ENCODE measurements around the gene LRIG2. TPM values are rescaled to one million over a fixed set of nuclear protein-coding genes. Genes with fewer than 3 reads are reported as not detected.

LRIG2 gene
- total RNA-seq, 6 experiments from 2014 or later, result 3.4 to 7.2 (median 5.0) TPM

DNA sequence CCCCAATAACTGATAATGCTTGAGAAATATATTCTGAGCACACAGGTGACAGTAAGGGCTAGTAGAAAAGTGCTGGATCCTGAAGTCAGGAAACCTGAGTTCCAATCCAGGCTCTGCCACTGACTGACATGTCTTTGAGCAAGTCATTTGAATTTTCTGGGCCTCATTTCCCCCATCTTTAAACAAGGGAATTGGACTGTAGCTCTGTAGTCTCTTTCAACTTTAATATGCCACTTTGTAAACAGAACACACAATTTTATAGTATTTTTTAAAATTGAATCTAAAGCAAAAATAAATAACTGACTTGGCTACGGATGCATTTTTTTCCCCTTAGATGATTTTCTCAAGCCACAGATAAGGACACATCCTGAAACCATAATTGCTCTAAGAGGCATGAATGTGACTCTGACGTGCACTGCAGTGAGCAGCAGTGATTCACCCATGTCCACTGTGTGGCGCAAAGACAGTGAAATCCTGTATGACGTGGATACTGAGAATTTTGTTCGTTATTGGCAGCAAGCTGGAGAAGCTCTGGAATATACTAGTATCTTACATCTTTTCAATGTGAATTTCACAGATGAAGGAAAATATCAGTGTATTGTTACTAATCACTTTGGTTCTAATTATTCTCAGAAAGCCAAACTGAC, 37.0 kb downstream of the LRIG2 start:
- Histone ChIP-seq H3K27me3 (no peaks in the 10 kb centered on the region), H3K4me3 (no peak overlapping the region), H3K4me1 (no peaks in the 10 kb centered on the region), H3K36me3 (peaks cover 3 to 87% (median 33%) of the 10 kb centered on the region in 4 donors), H3K27ac (peak overlapping the region in 1 of 3 donors; percentile 19), H3K9me3 (no peaks in the 10 kb centered on the region)
- ATAC-seq (peak; percentile 61 to 90 (median 81)), DNase-seq (no peak)
- WGBS (ENCODE audit: insufficient coverage, low coverage, low lambda C conversion rate, missing lambda C conversion rate), result 55% methylated on average over 5 of the region's 5 CpGs
- intact Hi-C loops (cut with DNase I), result no loop called here
- TF ChIP-seq, protein P1, sequence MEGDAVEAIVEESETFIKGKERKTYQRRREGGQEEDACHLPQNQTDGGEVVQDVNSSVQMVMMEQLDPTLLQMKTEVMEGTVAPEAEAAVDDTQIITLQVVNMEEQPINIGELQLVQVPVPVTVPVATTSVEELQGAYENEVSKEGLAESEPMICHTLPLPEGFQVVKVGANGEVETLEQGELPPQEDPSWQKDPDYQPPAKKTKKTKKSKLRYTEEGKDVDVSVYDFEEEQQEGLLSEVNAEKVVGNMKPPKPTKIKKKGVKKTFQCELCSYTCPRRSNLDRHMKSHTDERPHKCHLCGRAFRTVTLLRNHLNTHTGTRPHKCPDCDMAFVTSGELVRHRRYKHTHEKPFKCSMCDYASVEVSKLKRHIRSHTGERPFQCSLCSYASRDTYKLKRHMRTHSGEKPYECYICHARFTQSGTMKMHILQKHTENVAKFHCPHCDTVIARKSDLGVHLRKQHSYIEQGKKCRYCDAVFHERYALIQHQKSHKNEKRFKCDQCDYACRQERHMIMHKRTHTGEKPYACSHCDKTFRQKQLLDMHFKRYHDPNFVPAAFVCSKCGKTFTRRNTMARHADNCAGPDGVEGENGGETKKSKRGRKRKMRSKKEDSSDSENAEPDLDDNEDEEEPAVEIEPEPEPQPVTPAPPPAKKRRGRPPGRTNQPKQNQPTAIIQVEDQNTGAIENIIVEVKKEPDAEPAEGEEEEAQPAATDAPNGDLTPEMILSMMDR (IDR thresholded peaks at IDR 0.05), result peak in 3 of 4 donors; percentile 25 to 28 (median 26)
- no peak for TF ChIP-seq POLR2A (IDR thresholded peaks at IDR 0.05)

DNA sequence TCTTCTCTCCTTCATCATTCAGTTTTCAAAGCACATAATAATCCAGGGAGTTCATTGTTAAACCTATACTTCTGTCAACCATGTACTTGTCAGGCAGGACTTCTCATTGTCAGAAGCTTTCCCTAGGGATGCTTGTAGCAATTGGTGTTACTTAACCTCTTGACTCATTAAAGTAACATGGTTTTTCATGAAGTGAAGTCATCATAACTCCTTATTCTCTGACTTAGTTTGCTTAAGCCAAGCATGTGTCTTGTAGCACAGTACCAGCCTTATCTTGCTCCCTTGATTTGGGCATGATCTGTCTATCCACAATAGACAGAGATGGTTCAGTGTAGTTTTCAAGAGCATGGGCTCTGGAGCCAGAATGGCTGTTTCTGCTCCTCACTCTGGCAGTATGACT, 45.3 kb downstream of the LRIG2 start:
- no peak for ATAC-seq
- Histone ChIP-seq H3K27me3 (no peaks in the 10 kb centered on the region), H3K4me3 (no peak overlapping the region), H3K9me3 (no peaks in the 10 kb centered on the region), H3K36me3 (peaks cover 11 to 79% (median 43%) of the 10 kb centered on the region in 4 donors), H3K27ac (no peak overlapping the region), H3K4me1 (no peaks in the 10 kb centered on the region)
- no peak for DNase-seq
- TF ChIP-seq POLR2A (IDR thresholded peaks at IDR 0.05), result no peak
- TF ChIP-seq, protein P1 (IDR thresholded peaks at IDR 0.05), result no peak
- intact Hi-C loops (cut with DNase I), result no loop called here

DNA sequence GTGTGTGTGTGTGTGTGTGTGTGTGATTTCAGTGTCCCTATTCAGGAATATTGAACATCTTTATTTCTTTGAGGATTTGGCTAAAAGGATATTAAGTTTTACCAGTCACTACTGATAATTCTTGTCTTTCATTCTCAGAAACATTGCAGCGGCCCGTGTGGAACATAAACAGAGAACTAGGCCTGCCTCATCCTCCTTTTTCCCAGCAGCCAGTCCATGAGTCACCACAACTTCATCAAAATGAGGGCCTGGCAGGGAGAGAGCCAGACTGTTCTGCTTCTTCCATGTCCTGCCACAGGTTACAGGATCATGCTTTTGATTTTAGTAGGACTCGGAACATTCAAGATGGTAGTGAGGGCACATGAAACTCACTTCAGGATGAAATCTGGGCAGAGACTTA, 50.7 kb downstream of the LRIG2 start:
- 77% methylated on average over 3 of the region's 3 CpGs for WGBS (ENCODE audit: insufficient coverage, low coverage, low lambda C conversion rate, missing lambda C conversion rate)
- Histone ChIP-seq H3K9me3 (no peaks in the 10 kb centered on the region), H3K4me3 (no peak overlapping the region), H3K36me3 (peaks cover 0 to 47% (median 25%) of the 10 kb centered on the region in 4 donors), H3K4me1 (peaks cover 0 to 27% (median 0%) of the 10 kb centered on the region in 4 donors), H3K27ac (no peak overlapping the region), H3K27me3 (no peaks in the 10 kb centered on the region)
- no peak for ATAC-seq
- no peak for DNase-seq
- intact Hi-C loops (cut with DNase I), result no loop called here
- no peak for TF ChIP-seq POLR2A (IDR thresholded peaks at IDR 0.05)
- TF ChIP-seq, protein P1 (IDR thresholded peaks at IDR 0.05), result no peak

DNA sequence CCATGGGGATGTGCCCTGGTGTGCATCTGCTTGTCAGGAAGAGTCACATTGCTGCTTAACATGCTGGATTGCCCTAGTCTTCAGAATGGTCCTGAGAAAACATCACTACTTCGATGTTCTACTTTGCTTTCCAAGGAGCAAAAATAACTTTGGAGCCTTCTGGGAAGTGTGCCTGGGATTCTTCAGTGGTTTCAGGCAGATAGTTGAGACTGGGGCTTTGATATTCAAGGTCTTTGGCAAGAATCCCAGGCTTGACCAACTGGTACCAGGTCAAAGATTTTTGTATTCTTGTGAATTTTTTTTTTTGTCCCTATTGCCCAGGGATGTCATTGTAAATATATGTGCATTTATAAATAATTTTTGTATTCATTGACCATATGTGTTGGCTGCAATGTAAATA, 51.4 kb downstream of the LRIG2 start:
- Histone ChIP-seq H3K27me3 (no peaks in the 10 kb centered on the region), H3K4me3 (no peak overlapping the region), H3K9me3 (no peaks in the 10 kb centered on the region), H3K4me1 (peaks cover 0 to 27% (median 0%) of the 10 kb centered on the region in 4 donors), H3K27ac (no peak overlapping the region), H3K36me3 (peaks cover 0 to 41% (median 20%) of the 10 kb centered on the region in 4 donors)
- no peak for TF ChIP-seq POLR2A (IDR thresholded peaks at IDR 0.05)
- TF ChIP-seq, protein P1 (IDR thresholded peaks at IDR 0.05), result no peak
- intact Hi-C loops (cut with DNase I), result no loop called here
- DNase-seq (no peak), ATAC-seq (no peak)
- WGBS (ENCODE audit: insufficient coverage, low coverage, low lambda C conversion rate, missing lambda C conversion rate), result 33% methylated on average over 1 of the region's 1 CpG

Measured in right lobe of liver (tissue), 6 donors.